Raji (cell line): ENCODE results near the gene CDKAL1.

Experiments
- POLR2A ChIP-seq: IDR thresholded peaks from 2 replicates; pipeline ENCODE4 v1.6.1; 2011; ENCODE audit warnings: low read depth, low read length, control low read depth; ENCODE audit not compliant: insufficient read depth

CDKAL1 gene

GRCh38 chr6:20610636-20611370 lies 76.5 kb downstream of the CDKAL1 start:
- no peak for TF ChIP-seq POLR2A

GRCh38 chr6:20620043-20620442 lies 85.8 kb downstream of the CDKAL1 start:
- no peak for TF ChIP-seq POLR2A

- no peak for TF ChIP-seq POLR2A
These were observed 89.5 kb downstream of the CDKAL1 start for GRCh38 chr6:20623761-20624160.

- TF ChIP-seq POLR2A: no peak
These were observed 91.9 kb downstream of the CDKAL1 start for GRCh38 chr6:20626165-20626564.

- TF ChIP-seq POLR2A: no peak
These were observed 95.3 kb downstream of the CDKAL1 start for GRCh38 chr6:20629509-20629908.

GRCh38 chr6:20630136-20630535 lies 95.9 kb downstream of the CDKAL1 start:
- TF ChIP-seq POLR2A: no peak

GRCh38 chr6:20630617-20631548 lies 96.6 kb downstream of the CDKAL1 start:
- no peak for TF ChIP-seq POLR2A

- TF ChIP-seq POLR2A: no peak
These were observed 97.3 kb downstream of the CDKAL1 start for GRCh38 chr6:20631549-20631924.

GRCh38 chr6:20632696-20633095 lies 98.4 kb downstream of the CDKAL1 start:
- no peak for TF ChIP-seq POLR2A

- TF ChIP-seq POLR2A: no peak
These were observed 99.5 kb downstream of the CDKAL1 start for GRCh38 chr6:20633566-20634340.

GRCh38 chr6:20639161-20639560 lies 104.9 kb downstream of the CDKAL1 start:
- TF ChIP-seq POLR2A: no peak

GRCh38 chr6:20640181-20640580 lies 105.9 kb downstream of the CDKAL1 start:
- TF ChIP-seq POLR2A: no peak

GRCh38 chr6:20642441-20642840 lies 108.2 kb downstream of the CDKAL1 start:
- no peak for TF ChIP-seq POLR2A

- no peak for TF ChIP-seq POLR2A
These were observed 110.6 kb downstream of the CDKAL1 start for GRCh38 chr6:20644667-20645370.

- TF ChIP-seq POLR2A: no peak
These were observed 113.3 kb downstream of the CDKAL1 start for GRCh38 chr6:20647585-20647984.

GRCh38 chr6:20652299-20653084 lies 118.2 kb downstream of the CDKAL1 start:
- TF ChIP-seq POLR2A: no peak
